Measurements from ENCODE around the gene CCR5AS.

Gene CCR5AS

DNA sequence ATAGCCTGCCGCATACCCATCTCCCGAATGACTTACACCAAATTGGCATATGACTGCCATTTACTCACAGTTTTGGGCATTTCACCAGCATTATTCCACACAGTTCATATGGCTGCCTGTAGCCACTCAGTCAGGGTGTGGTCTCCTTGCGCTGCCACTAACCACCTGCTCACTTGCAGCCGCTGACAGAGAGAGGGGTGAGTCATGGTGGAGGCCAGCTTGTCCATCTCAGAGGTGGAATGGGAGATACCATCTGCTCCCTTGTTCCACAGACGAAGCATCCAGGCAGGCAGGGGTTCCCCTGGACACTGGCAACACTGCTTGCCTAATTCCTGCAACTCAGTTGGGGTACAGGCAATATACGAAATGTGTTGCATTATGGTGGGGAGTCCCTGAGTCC is 15.8 kb upstream of the CCR5AS start:
- Histone ChIP-seq H3K27ac (ENCODE audit: low read length, poor library complexity, severe bottlenecking) (no peak overlapping the region), H3K79me1 (replicated peaks; ENCODE audit: low read length, poor library complexity, severe bottlenecking) (no peaks in the 10 kb centered on the region), H3K14ac (ENCODE audit: low read length in 2 of 2) (no peak overlapping the region), H2BK15ac (ENCODE audit: low read depth, poor library complexity, severe bottlenecking) (no peak overlapping the region), H4K91ac (ENCODE audit: low read length) (no peak overlapping the region), H3K4ac (ENCODE audit: low read depth in 1 of 2, low read length in 2 of 2) (no peak overlapping the region), H3K27me3 (ENCODE audit: control insufficient read depth in 1 of 2, insufficient read depth in 1 of 2, low read length in 2 of 2) (peaks cover 0 to 2% of the 10 kb centered on the region in 2 experiments), H3K9me3 (ENCODE audit: control insufficient read depth, low read length) (no peaks in the 10 kb centered on the region), H2BK12ac (ENCODE audit: low read length in 2 of 2) (no peak overlapping the region), H3K4me2 (ENCODE audit: low read length, poor library complexity, severe bottlenecking) (no peak overlapping the region), H3K4me3 (ENCODE audit: insufficient read depth in 1 of 2, low read depth in 1 of 2, low read length in 2 of 2) (no peak overlapping the region), H3K23ac (ENCODE audit: low read length in 2 of 2) (no peak overlapping the region), H3K18ac (ENCODE audit: low read depth in 1 of 2, low read length in 2 of 2) (no peak overlapping the region), H4K8ac (ENCODE audit: low read length) (no peak overlapping the region), H3K9ac (ENCODE audit: low read length) (no peak overlapping the region), H3K36me3 (ENCODE audit: control insufficient read depth in 1 of 2, insufficient read depth in 2 of 2, low read depth in 1 of 2, low read length in 2 of 2) (no peaks in the 10 kb centered on the region), H2AFZ (ENCODE audit: low read depth, low read length) (no peak overlapping the region), H2BK5ac (ENCODE audit: low read depth, low read length, poor library complexity, severe bottlenecking) (no peak overlapping the region), H3K4me1 (ENCODE audit: control insufficient read depth, insufficient read depth, low read depth, low read length) (no peaks in the 10 kb centered on the region), H2AK5ac (ENCODE audit: low read length, severe bottlenecking) (no peak overlapping the region), H2BK120ac (ENCODE audit: low read depth, low read length) (no peak overlapping the region)
- DNase-seq = no peak
- WGBS = 80% methylated on average over 6 of the region's 6 CpGs

DNA sequence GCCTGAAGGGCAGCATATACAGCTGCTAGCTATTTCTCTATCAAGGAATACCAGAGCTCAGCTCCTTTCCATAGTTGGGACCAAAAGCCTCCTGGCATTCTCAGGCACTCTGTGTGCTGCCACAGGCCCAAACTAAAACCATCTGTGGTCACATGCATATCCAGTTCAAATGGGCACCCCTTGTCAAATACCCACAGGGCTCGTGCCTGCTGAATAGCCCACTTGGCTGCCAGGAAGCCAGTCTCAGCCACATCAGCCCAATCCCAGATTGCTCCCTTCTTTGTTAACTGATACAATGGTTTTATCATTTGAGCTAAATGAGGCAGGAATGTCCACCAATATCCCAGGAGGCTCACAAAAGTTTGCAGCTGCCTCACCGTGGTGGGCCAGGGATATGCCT is 14.1 kb upstream of the CCR5AS start:
- H3K79me1 ChIP-seq (replicated peaks; ENCODE audit: low read length, poor library complexity, severe bottlenecking) = no peaks in the 10 kb centered on the region
- H3K4me1 ChIP-seq (ENCODE audit: control insufficient read depth, insufficient read depth, low read depth, low read length) = no peaks in the 10 kb centered on the region
- no peaks in the 10 kb centered on the region for H3K9me3 ChIP-seq (ENCODE audit: control insufficient read depth, low read length)
- H3K4ac ChIP-seq (ENCODE audit: low read depth in 1 of 2, low read length in 2 of 2) = no peak overlapping the region
- H3K18ac ChIP-seq (ENCODE audit: low read depth in 1 of 2, low read length in 2 of 2) = no peak overlapping the region
- H2AFZ ChIP-seq (ENCODE audit: low read depth, low read length) = no peak overlapping the region
- no peaks in the 10 kb centered on the region for H3K27me3 ChIP-seq (ENCODE audit: control insufficient read depth in 1 of 2, insufficient read depth in 1 of 2, low read length in 2 of 2)
- no peaks in the 10 kb centered on the region for H3K36me3 ChIP-seq (ENCODE audit: control insufficient read depth in 1 of 2, insufficient read depth in 2 of 2, low read depth in 1 of 2, low read length in 2 of 2)
- H3K14ac ChIP-seq (ENCODE audit: low read length in 2 of 2) = no peak overlapping the region
- no peak overlapping the region for H3K4me2 ChIP-seq (ENCODE audit: low read length, poor library complexity, severe bottlenecking)
- H3K23ac ChIP-seq (ENCODE audit: low read length in 2 of 2) = no peak overlapping the region
- no peak overlapping the region for H2BK120ac ChIP-seq (ENCODE audit: low read depth, low read length)
- H4K91ac ChIP-seq (ENCODE audit: low read length) = no peak overlapping the region
- no peak overlapping the region for H2BK12ac ChIP-seq (ENCODE audit: low read length in 2 of 2)
- H2AK5ac ChIP-seq (ENCODE audit: low read length, severe bottlenecking) = no peak overlapping the region
- no peak overlapping the region for H3K27ac ChIP-seq (ENCODE audit: low read length, poor library complexity, severe bottlenecking)
- no peak overlapping the region for H2BK5ac ChIP-seq (ENCODE audit: low read depth, low read length, poor library complexity, severe bottlenecking)
- no peak for DNase-seq
- 95% methylated on average over 2 of the region's 2 CpGs for WGBS
- no peak overlapping the region for H4K8ac ChIP-seq (ENCODE audit: low read length)
- no peak overlapping the region for H2BK15ac ChIP-seq (ENCODE audit: low read depth, poor library complexity, severe bottlenecking)
- H3K4me3 ChIP-seq (ENCODE audit: insufficient read depth in 1 of 2, low read depth in 1 of 2, low read length in 2 of 2) = no peak overlapping the region
- no peak overlapping the region for H3K9ac ChIP-seq (ENCODE audit: low read length)

DNA sequence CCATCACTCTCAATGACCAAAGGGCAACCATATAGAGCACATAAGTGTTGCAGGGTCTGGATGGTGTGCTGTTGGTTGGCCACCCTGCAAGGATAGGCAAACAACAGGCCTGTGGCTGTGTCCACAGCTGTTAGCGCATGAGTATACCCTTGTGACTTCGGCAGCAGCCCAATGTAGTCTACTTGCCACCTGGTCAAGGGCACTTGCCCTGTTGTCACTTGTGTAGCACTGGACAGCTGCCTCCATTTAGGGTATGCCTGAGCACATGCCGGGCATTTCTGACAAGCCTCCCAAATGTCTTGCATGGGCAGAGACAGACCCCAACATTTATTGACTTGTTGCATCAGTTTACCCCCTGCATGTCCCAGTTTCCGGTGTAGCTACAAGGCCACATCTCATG is 12.9 kb upstream of the CCR5AS start:
- Histone ChIP-seq H3K27ac (ENCODE audit: low read length, poor library complexity, severe bottlenecking) (no peak overlapping the region), H3K4me3 (ENCODE audit: insufficient read depth in 1 of 2, low read depth in 1 of 2, low read length in 2 of 2) (no peak overlapping the region), H2BK5ac (ENCODE audit: low read depth, low read length, poor library complexity, severe bottlenecking) (no peak overlapping the region), H3K36me3 (ENCODE audit: control insufficient read depth in 1 of 2, insufficient read depth in 2 of 2, low read depth in 1 of 2, low read length in 2 of 2) (no peaks in the 10 kb centered on the region), H3K4ac (ENCODE audit: low read depth in 1 of 2, low read length in 2 of 2) (no peak overlapping the region), H2BK15ac (ENCODE audit: low read depth, poor library complexity, severe bottlenecking) (no peak overlapping the region), H3K79me1 (replicated peaks; ENCODE audit: low read length, poor library complexity, severe bottlenecking) (no peaks in the 10 kb centered on the region), H3K27me3 (ENCODE audit: control insufficient read depth in 1 of 2, insufficient read depth in 1 of 2, low read length in 2 of 2) (no peaks in the 10 kb centered on the region), H3K9me3 (ENCODE audit: control insufficient read depth, low read length) (no peaks in the 10 kb centered on the region), H3K4me1 (ENCODE audit: control insufficient read depth, insufficient read depth, low read depth, low read length) (no peaks in the 10 kb centered on the region), H3K23ac (ENCODE audit: low read length in 2 of 2) (peak overlapping the region in 1 of 2 experiments; percentile 42), H2AK5ac (ENCODE audit: low read length, severe bottlenecking) (no peak overlapping the region), H2AFZ (ENCODE audit: low read depth, low read length) (no peak overlapping the region), H2BK12ac (ENCODE audit: low read length in 2 of 2) (no peak overlapping the region), H4K91ac (ENCODE audit: low read length) (no peak overlapping the region), H3K14ac (ENCODE audit: low read length in 2 of 2) (no peak overlapping the region), H3K9ac (ENCODE audit: low read length) (no peak overlapping the region), H4K8ac (ENCODE audit: low read length) (no peak overlapping the region), H3K18ac (ENCODE audit: low read depth in 1 of 2, low read length in 2 of 2) (no peak overlapping the region), H2BK120ac (ENCODE audit: low read depth, low read length) (no peak overlapping the region), H3K4me2 (ENCODE audit: low read length, poor library complexity, severe bottlenecking) (no peak overlapping the region)
- no peak for DNase-seq
- 92% methylated on average over 4 of the region's 4 CpGs for WGBS

DNA sequence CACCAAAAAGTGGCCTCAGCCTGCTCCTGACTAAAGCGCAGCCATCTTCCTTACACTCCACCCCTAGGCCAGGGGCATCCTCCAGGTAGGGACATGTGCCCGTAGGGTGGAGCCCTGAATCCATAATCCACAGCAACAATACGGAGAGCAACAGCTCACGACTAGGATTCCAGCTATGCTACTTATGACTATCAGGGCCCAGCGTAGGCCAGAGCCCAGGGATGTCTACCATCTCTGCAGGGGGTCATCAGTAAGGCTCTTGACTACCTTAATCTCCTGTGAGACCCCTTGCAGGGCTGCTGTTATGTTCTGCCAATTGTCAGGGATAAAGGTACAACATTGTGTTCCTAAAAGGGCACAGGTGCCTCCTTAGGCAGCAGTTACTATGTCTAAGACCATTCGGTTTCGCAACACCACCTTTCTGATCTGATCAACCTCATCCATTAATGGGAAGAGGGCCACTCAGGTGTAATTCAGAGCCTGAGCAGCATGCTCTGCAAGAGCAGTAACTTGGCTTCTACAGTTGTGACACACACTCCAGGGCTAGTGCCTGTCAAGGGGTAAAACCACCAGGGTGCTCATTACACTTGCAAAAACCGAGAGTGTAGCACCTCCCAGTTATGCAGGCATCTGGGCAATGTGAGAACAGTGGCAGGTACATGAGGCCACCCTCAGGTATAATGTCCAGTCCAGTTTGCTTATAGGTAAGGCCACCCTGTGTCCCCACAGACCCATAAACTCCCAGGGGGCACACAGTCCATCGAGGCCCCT is 11.2 kb upstream of the CCR5AS start:
- no peak overlapping the region for H3K14ac ChIP-seq (ENCODE audit: low read length in 2 of 2)
- no peak overlapping the region for H2BK12ac ChIP-seq (ENCODE audit: low read length in 2 of 2)
- no peak overlapping the region for H3K9ac ChIP-seq (ENCODE audit: low read length)
- no peak overlapping the region for H2BK5ac ChIP-seq (ENCODE audit: low read depth, low read length, poor library complexity, severe bottlenecking)
- H2BK120ac ChIP-seq (ENCODE audit: low read depth, low read length) = no peak overlapping the region
- H3K4ac ChIP-seq (ENCODE audit: low read depth in 1 of 2, low read length in 2 of 2) = no peak overlapping the region
- H3K23ac ChIP-seq (ENCODE audit: low read length in 2 of 2) = no peak overlapping the region
- no peak overlapping the region for H2AK5ac ChIP-seq (ENCODE audit: low read length, severe bottlenecking)
- WGBS = 79% methylated on average over 9 of the region's 9 CpGs
- no peak overlapping the region for H2BK15ac ChIP-seq (ENCODE audit: low read depth, poor library complexity, severe bottlenecking)
- no peaks in the 10 kb centered on the region for H3K27me3 ChIP-seq (ENCODE audit: control insufficient read depth in 1 of 2, insufficient read depth in 1 of 2, low read length in 2 of 2)
- no peak overlapping the region for H3K4me2 ChIP-seq (ENCODE audit: low read length, poor library complexity, severe bottlenecking)
- no peak overlapping the region for H4K8ac ChIP-seq (ENCODE audit: low read length)
- H4K91ac ChIP-seq (ENCODE audit: low read length) = no peak overlapping the region
- no peaks in the 10 kb centered on the region for H3K4me1 ChIP-seq (ENCODE audit: control insufficient read depth, insufficient read depth, low read depth, low read length)
- H3K9me3 ChIP-seq (ENCODE audit: control insufficient read depth, low read length) = no peaks in the 10 kb centered on the region
- H3K36me3 ChIP-seq (ENCODE audit: control insufficient read depth in 1 of 2, insufficient read depth in 2 of 2, low read depth in 1 of 2, low read length in 2 of 2) = no peaks in the 10 kb centered on the region
- DNase-seq = no peak
- no peak overlapping the region for H2AFZ ChIP-seq (ENCODE audit: low read depth, low read length)
- H3K4me3 ChIP-seq (ENCODE audit: insufficient read depth in 1 of 2, low read depth in 1 of 2, low read length in 2 of 2) = no peak overlapping the region
- H3K79me1 ChIP-seq (replicated peaks; ENCODE audit: low read length, poor library complexity, severe bottlenecking) = no peaks in the 10 kb centered on the region
- no peak overlapping the region for H3K18ac ChIP-seq (ENCODE audit: low read depth in 1 of 2, low read length in 2 of 2)
- H3K27ac ChIP-seq (ENCODE audit: low read length, poor library complexity, severe bottlenecking) = no peak overlapping the region
